ENCODE data around the gene NOL3. TPM values are rescaled to one million over a fixed set of nuclear protein-coding genes. Genes with fewer than 3 reads are reported as not detected.

NOL3 gene
- total and polyA plus RNA-seq, 2 of the 13 experiments (the other 11 are each of a cell fraction or from before 2014, with no cell fraction given), result 5.7 to 20.5 TPM

GRCh38 chr16:67169642-67170167, 633 bp upstream of the NOL3 start (continued):
- TF ChIP-seq ARID5B (CRISPR knock-in tag; IDR thresholded peaks at IDR 0.05) (0 out of 2 replicates have a peak, but pooled peaks have one; percentile 6), REPIN1 (CRISPR knock-in tag; IDR thresholded peaks at IDR 0.05; ENCODE audit: borderline replicate concordance, low read depth) (peak; percentile 9; the same call in 1 of the 2 replicates), SCMH1 (CRISPR knock-in tag; IDR thresholded peaks at IDR 0.05; ENCODE audit: borderline replicate concordance) (no peak), SNAPC4 (CRISPR knock-in tag; IDR thresholded peaks at IDR 0.05) (0 out of 2 replicates have a peak, but pooled peaks have one; percentile 20), ZNF547 (CRISPR knock-in tag; IDR thresholded peaks at IDR 0.05) (peak; percentile 59; the same call in 1 of the 2 replicates), HIVEP1 (CRISPR knock-in tag; IDR thresholded peaks at IDR 0.05) (no peak), NFRKB (IDR thresholded peaks at IDR 0.05) (no peak), ARHGAP35 (CRISPR knock-in tag; IDR thresholded peaks at IDR 0.05; ENCODE audit: borderline replicate concordance) (0 out of 2 replicates have a peak, but pooled peaks have one; percentile 43), NFE2L1 (CRISPR knock-in tag; IDR thresholded peaks at IDR 0.05; ENCODE audit: borderline replicate concordance) (no peak), ZBTB8A (CRISPR knock-in tag; IDR thresholded peaks at IDR 0.05; ENCODE audit: borderline replicate concordance, low read depth) (peak; percentile 21; the same call in 1 of the 2 replicates), PRDM10 (CRISPR knock-in tag; IDR thresholded peaks at IDR 0.05; ENCODE audit: low read depth) (no peak)
- TF ChIP-seq, protein P1, sequence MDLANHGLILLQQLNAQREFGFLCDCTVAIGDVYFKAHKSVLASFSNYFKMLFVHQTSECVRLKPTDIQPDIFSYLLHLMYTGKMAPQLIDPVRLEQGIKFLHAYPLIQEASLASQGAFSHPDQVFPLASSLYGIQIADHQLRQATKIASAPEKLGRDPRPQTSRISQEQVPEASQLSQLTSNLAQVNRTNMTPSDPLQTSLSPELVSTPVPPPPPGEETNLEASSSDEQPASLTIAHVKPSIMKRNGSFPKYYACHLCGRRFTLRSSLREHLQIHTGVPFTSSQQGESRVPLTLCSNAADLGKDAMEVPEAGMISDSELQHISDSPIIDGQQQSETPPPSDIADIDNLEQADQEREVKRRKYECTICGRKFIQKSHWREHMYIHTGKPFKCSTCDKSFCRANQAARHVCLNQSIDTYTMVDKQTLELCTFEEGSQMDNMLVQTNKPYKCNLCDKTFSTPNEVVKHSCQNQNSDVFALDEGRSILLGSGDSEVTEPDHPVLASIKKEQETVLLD (CRISPR knock-in tag; IDR thresholded peaks at IDR 0.05; ENCODE audit: low read depth), result no peak
- TF ChIP-seq, protein P2, sequence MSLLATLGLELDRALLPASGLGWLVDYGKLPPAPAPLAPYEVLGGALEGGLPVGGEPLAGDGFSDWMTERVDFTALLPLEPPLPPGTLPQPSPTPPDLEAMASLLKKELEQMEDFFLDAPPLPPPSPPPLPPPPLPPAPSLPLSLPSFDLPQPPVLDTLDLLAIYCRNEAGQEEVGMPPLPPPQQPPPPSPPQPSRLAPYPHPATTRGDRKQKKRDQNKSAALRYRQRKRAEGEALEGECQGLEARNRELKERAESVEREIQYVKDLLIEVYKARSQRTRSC (CRISPR knock-in tag; IDR thresholded peaks at IDR 0.05; ENCODE audit: low read depth), result 0 out of 2 replicates have a peak, but pooled peaks have one; percentile 61
